ENCODE results near the gene RANBP1. TPM values are rescaled to one million over a fixed set of nuclear protein-coding genes. Genes with fewer than 3 reads are reported as not detected.
A peak's percentile ranks its signal among the peaks of the same experiment; 100 is the strongest.

RANBP1 gene
- total RNA-seq, 2 experiments from 2014 or later = 176 to 181 TPM

DNA sequence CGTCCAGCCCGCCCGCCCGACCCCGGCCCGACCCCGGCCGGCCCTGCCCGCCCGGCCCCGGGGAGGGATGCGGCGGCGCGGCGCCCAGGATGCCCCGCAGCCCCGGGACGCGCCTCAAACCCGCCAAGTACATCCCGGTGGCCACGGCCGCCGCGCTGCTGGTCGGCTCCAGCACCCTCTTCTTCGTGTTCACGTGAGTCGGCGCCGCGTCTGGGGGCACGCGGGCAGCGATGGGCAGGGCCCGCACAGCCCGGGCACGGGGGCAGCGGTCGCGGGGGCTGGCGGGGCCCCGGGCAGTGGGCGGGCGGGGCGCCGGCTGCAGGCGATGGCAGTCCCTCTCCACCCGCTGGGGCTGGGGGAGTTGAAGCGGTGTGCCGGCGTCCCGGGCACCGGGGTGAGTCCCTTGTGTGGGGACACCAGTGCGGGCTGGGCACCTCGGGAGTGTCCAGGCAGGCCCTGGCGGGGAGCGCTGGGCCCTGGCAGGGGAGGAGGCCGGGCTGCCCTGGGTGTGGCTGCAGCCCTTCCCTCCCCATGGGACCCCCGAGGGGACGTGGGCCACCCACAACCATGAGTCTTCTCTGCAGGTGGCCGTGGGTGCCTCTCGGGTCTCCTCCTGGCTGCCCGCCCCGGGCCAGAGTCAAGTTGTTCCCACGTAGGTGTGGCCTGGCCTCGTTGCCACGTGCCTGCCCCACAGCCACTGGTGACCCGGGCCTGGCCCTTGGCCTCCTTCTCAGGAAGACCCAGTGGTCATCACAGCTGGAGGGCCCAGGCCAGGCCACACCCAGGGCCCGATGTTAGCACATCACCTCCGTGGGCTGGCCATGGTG, 16.2 kb downstream of the RANBP1 start:
- Mint-ChIP-seq H3K27ac (no peak overlapping the region), H3K36me3 (ENCODE audit: low read depth) (peaks cover 9% of the 10 kb centered on the region), H3K4me3 (peak overlapping the region; percentile 64), H3K4me1 (peaks cover 20% of the 10 kb centered on the region), H3K9me3 (no peaks in the 10 kb centered on the region), H3K27me3 (no peaks in the 10 kb centered on the region)
- DNase-seq = peak; percentile 32
- ChIA-PET POLR2A (no interaction called here), CTCF (no interaction called here)

DNA sequence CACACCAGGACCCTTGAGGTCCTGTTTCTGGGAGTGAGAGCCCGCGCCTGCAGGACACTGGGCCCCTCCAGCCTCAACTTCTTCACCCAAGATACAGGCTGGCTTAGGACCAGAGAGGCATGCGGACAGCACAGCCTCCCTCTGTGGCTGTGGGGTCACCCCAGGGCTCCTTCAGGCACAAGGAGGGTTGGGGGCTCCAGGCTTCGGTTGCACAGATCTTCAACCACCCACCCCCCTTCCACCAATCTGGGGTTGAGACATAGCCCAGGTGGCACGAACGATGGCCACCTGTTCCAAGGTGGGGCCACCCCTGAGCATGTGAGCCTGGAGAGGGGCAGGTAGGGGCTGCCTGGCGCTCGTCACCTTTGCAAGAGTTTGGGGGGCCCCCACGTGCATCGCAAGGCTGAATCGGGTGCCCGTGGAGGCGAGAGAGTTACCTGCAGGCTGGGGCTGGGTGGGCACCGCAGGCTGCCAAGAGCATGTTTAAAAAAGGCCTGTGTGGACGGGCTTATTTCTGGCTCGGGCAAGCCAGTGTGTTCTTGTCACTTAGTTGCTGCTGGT, 16.9 kb downstream of the RANBP1 start:
- H3K27ac Mint-ChIP-seq = no peak overlapping the region
- H3K36me3 Mint-ChIP-seq (ENCODE audit: low read depth) = peaks cover 3% of the 10 kb centered on the region
- H3K27me3 Mint-ChIP-seq = no peaks in the 10 kb centered on the region
- H3K9me3 Mint-ChIP-seq = no peaks in the 10 kb centered on the region
- no peak for DNase-seq
- H3K4me3 Mint-ChIP-seq = peak overlapping the region; percentile 64
- CTCF ChIA-PET = no interaction called here
- H3K4me1 Mint-ChIP-seq = peaks cover 20% of the 10 kb centered on the region
- POLR2A ChIA-PET = no interaction called here

DNA sequence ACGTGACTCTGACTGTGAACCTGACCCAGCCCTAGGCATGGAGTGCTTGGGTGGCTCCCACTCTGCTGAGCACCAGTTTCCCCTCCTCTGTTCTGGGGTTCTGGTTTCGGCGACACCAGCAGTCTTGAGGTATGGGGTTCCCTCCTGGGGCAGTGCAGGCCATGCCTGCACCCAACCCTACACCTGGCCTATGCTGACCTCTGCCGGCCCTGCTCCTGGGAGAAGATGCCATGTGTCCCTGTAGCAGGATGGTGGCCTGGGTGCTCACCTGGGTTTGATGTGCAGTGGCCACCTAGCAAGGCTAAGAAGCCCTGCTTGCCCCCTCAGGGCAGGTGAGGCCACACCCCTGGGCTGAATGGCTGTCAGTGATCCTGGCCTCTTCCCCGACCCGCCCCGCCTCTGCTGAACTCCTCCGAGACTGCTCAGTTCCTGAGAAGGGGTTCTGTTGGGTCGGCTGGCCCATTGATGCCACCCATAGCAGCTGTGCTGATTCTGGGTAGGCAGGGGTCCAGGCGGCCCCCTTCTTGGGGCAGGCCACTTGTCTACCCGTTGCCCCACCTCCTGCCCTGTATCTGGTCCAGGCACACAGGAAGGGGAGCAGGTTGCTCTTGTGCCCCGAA, 18.1 kb downstream of the RANBP1 start:
- peak overlapping the region; percentile 44 for H3K27ac Mint-ChIP-seq
- no peaks in the 10 kb centered on the region for H3K36me3 Mint-ChIP-seq (ENCODE audit: low read depth)
- DNase-seq = no peak
- ChIA-PET CTCF (no interaction called here), POLR2A (no interaction called here)
- no peaks in the 10 kb centered on the region for H3K9me3 Mint-ChIP-seq
- H3K4me1 Mint-ChIP-seq = peaks cover 20% of the 10 kb centered on the region
- H3K27me3 Mint-ChIP-seq = no peaks in the 10 kb centered on the region
- peak overlapping the region; percentile 51 for H3K4me3 Mint-ChIP-seq

DNA sequence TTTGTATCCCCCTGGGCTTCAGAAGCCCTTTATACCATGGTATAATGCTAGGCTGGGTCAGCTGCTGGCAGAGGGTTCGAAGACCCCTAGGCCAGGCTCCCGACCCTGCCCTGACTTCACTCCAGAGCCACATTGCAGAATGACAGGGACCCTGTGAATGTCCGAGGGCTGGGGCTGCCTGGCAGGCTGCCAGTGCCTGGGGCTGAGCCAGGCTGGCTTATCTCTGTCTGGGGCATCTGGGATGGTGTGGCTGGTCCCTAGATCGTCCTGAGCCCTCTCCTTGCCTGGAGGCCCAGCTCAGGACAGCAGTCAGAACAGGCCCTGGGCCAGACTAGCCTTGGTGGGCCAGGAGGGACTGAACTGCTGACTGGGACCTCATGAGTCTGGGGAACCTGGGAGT, 19.4 kb downstream of the RANBP1 start:
- H3K4me1 Mint-ChIP-seq = peaks cover 11% of the 10 kb centered on the region
- H3K27ac Mint-ChIP-seq = no peak overlapping the region

DNA sequence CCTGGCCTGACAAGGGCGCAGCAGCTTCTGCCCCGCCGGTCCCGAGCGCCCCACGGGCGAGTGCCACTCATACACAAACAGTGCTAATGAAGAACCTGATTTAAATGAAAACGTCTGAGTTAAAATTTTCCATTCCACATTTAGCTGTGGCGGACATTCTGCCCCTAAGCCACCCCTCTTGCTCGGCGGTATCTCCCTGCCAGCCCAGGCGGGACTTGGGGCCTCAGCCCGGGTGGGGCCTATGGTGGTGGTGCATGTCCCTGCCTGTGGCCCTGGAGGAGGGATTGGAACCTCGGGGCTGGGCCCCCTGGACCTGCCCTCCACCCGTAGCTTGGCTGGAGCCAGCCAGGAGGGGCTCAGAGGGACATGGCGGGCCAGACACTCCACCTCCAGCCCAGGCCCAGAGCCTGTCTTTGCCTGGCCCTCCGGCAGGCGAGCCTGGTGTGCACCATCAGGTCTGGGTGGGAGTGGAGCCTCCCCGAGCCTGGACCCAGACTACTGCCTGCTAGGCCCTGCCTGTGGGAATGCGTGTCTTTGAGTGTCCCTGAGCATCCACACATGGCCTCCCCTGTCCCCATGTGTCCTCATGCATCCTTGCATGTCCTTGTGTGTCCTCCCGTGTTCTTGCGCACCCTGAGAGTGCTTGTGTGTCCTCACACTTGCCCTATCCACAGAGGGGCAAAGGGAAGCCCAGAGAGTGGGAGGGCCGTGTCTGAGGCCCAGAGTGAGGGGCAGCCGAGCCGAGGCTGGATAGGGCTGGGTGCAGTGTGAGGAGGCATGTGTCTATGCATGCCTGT, 20.1 kb downstream of the RANBP1 start:
- Mint-ChIP-seq H3K4me1 (peaks cover 9% of the 10 kb centered on the region), H3K27me3 (no peaks in the 10 kb centered on the region), H3K4me3 (no peak overlapping the region), H3K9me3 (no peaks in the 10 kb centered on the region), H3K27ac (no peak overlapping the region), H3K36me3 (ENCODE audit: low read depth) (no peaks in the 10 kb centered on the region)
- ChIA-PET CTCF (no interaction called here), POLR2A (no interaction called here)
- DNase-seq = no peak

More for the DNA sequence above, 19.4 kb downstream of the RANBP1 start:
- no peak overlapping the region for H3K4me3 Mint-ChIP-seq
- H3K9me3 Mint-ChIP-seq = no peaks in the 10 kb centered on the region
- no peak for DNase-seq
- POLR2A ChIA-PET = no interaction called here
- no peaks in the 10 kb centered on the region for H3K36me3 Mint-ChIP-seq (ENCODE audit: low read depth)
- no peaks in the 10 kb centered on the region for H3K27me3 Mint-ChIP-seq
- CTCF ChIA-PET = no interaction called here

DNA sequence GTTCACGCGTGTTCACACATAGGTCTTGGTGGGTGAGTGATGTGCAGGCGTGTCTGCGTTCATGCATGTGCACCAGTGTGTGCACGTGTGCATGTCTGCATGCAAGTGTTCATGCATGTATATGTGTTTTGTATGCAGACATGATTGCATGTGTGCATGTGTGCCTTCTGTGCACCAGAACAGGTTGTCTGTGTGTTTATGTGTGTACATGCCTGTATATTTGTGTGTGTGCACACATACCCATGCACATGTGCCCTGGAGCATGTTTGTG, 20.6 kb downstream of the RANBP1 start:
- no peaks in the 10 kb centered on the region for H3K27me3 Mint-ChIP-seq
- POLR2A ChIA-PET = no interaction called here
- CTCF ChIA-PET = no interaction called here
- no peaks in the 10 kb centered on the region for H3K9me3 Mint-ChIP-seq
- H3K27ac Mint-ChIP-seq = no peak overlapping the region
- H3K4me3 Mint-ChIP-seq = no peak overlapping the region
- H3K4me1 Mint-ChIP-seq = peaks cover 9% of the 10 kb centered on the region
- no peak for DNase-seq
- no peaks in the 10 kb centered on the region for H3K36me3 Mint-ChIP-seq (ENCODE audit: low read depth)

DNA sequence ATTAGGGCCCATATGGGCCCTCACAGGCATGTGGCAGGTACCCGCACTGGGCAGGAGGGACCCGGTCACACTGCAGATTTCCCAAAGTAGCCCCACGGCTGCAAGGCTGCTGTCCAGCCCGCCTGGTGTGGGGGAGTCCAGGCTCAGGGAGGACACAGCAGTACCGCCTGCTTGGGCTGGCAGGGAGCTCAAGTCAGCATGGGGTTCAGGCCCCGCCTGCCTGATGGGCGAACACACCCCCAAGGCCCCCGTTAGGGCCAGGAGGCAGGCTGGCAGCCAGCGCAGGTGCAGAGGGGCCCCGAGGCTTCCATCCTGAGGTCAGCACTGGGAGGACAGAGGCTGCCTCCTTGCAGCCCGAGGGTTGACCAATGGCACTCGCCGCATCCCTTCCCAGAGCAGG, 21.2 kb downstream of the RANBP1 start:
- ChIA-PET POLR2A (no interaction called here), CTCF (no interaction called here)
- no peak overlapping the region for H3K4me3 Mint-ChIP-seq
- no peaks in the 10 kb centered on the region for H3K9me3 Mint-ChIP-seq
- no peak for DNase-seq
- no peak overlapping the region for H3K27ac Mint-ChIP-seq
- no peaks in the 10 kb centered on the region for H3K36me3 Mint-ChIP-seq (ENCODE audit: low read depth)
- no peaks in the 10 kb centered on the region for H3K27me3 Mint-ChIP-seq
- H3K4me1 Mint-ChIP-seq = peaks cover 9% of the 10 kb centered on the region

DNA sequence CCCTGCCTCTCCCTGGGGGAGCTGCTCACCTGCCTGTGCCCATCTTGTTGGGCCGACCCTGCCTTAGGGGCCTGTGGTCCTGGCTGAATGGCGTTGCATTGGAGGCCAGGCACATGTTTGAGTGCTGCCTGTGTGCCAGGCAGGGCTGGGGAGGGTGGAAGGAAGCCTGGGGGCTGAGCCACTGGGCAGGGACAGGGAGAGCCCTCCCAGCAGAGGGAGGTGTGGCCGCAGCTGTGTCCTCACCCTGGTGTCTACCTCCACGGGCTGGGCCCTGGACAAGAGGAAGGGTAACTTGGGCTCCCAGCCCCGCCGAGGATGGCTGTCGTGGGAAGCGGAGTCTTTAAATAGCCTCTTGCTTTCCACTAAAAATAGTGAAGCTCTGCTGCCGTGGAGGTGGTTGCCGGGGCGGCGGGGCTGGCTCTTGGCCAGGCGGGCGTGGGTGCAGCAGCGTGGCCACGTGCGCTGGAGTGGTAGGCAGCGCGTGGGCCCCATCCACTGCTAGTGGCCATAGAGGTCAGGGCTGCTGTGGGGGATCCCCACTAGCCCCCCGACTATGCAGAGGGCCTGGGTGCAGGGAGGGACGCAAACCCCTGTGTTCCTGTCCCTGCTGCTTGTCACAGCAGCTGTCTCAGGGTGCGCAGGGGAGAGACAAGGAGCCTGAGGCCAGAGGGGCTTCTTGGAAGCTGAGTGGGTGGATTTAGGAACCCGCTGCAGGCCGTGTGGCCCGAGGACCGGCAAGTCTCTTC, 21.9 kb downstream of the RANBP1 start:
- Mint-ChIP-seq H3K4me1 (peaks cover 8% of the 10 kb centered on the region), H3K4me3 (no peak overlapping the region), H3K27ac (no peak overlapping the region), H3K36me3 (ENCODE audit: low read depth) (no peaks in the 10 kb centered on the region), H3K9me3 (no peaks in the 10 kb centered on the region), H3K27me3 (no peaks in the 10 kb centered on the region)
- CTCF ChIA-PET = no interaction called here
- POLR2A ChIA-PET = no interaction called here
- DNase-seq = no peak

DNA sequence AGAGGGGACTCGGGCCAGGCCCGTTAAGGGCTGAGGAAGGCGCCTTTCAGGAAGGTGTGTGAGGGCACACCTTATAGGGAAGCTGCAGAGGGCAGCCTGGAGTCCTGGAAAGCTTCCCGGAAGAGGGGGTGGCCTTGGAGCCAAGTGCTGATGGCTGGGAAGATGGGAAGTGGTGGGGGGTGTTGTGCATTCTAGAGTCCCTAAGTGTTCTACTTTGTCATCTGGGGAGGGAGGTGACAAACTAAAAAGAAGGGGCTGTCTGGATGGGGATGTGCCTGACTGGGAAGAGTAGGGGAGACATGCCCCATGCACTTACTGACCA, 22.5 kb downstream of the RANBP1 start:
- ChIA-PET CTCF (no interaction called here), POLR2A (no interaction called here)
- Mint-ChIP-seq H3K4me1 (peaks cover 3% of the 10 kb centered on the region), H3K27me3 (no peaks in the 10 kb centered on the region), H3K27ac (no peak overlapping the region), H3K9me3 (no peaks in the 10 kb centered on the region), H3K4me3 (no peak overlapping the region), H3K36me3 (ENCODE audit: low read depth) (no peaks in the 10 kb centered on the region)
- no peak for DNase-seq

DNA sequence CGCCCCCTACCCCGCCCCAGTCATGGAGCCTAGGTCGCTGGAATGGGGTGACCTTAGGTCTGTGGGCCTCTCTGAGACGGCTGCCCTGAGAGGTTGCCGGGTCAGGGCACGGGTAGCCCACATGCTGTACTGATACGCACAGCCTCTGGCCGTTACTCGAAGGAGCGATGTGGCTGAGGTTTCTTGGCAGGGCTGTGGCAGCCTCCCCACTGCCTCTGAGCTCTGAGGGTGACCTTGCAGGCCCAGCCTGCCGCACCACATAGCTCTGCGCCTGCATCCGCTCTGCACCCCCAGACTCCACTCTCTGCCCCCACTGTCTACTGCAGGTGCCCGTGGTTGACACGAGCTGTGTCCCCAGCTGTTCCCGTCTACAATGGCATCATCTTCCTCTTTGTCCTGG, 23.0 kb downstream of the RANBP1 start:
- no peak for DNase-seq

DNA sequence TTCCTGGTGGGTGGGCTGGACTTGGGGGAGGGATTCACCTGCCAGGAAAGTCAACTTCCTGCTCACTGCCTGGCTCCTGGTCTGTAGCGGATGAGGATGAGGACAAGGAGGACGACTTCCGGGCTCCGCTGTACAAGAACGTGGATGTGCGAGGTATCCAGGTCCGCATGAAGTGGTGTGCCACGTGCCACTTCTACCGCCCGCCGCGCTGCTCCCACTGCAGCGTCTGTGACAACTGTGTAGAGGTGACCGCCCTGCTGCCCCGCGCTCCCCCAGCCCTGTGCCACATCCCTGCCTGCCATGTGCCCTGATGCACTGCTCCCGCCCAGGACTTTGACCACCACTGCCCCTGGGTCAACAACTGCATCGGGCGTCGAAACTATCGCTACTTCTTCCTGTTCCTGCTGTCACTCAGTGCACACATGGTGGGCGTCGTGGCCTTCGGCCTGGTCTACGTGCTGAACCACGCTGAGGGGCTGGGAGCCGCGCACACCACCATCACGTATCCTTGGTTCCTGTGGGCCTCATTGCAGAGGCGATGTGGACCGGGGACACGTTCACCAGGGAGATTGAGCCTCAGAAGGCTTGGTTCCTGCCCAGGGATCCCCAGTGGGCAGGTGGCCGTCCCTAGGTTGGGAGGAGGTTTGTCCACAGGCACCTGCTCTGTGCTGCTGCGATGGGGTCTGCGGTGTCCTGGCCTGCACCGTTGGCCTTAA, 23.6 kb downstream of the RANBP1 start:
- H3K4me3 Mint-ChIP-seq = no peak overlapping the region
- CTCF ChIA-PET = interaction anchor here (0.6 kb wide), 1 partner anchor 619 kb away, joined by 3 read pairs; no protein-coding TSS in a partner anchor
- no peaks in the 10 kb centered on the region for H3K36me3 Mint-ChIP-seq (ENCODE audit: low read depth)

More for the DNA sequence above, 23.0 kb downstream of the RANBP1 start:
- H3K9me3 Mint-ChIP-seq = no peaks in the 10 kb centered on the region
- ChIA-PET POLR2A (no interaction called here), CTCF (no interaction called here)
- H3K4me1 Mint-ChIP-seq = peaks cover under 1% of the 10 kb centered on the region
- H3K27ac Mint-ChIP-seq = no peak overlapping the region
- H3K4me3 Mint-ChIP-seq = no peak overlapping the region
- no peaks in the 10 kb centered on the region for H3K27me3 Mint-ChIP-seq
- no peaks in the 10 kb centered on the region for H3K36me3 Mint-ChIP-seq (ENCODE audit: low read depth)

DNA sequence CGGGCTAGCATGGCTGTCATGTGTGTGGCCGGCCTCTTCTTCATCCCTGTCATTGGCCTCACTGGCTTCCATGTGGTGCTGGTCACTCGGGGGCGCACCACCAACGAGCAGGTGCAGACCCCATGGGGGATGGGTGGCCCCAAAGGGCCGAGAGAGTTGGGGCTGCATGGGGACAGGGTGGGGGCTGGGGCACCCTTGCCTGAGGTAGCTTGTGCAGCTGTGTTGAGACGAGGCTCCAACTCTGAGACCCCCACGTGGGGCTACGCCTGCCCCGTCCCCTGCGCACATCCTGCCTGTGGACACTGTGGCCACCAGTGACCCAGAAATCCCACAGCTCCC, 24.2 kb downstream of the RANBP1 start:
- DNase-seq = no peak
- no peak overlapping the region for H3K27ac Mint-ChIP-seq
- no peak overlapping the region for H3K4me3 Mint-ChIP-seq
- H3K4me1 Mint-ChIP-seq = no peaks in the 10 kb centered on the region
- ChIA-PET POLR2A (no interaction called here), CTCF (interaction anchor here (0.6 kb wide), 1 partner anchor 618 kb away, joined by 3 read pairs; no protein-coding TSS in a partner anchor)
- H3K27me3 Mint-ChIP-seq = no peaks in the 10 kb centered on the region
- no peaks in the 10 kb centered on the region for H3K36me3 Mint-ChIP-seq (ENCODE audit: low read depth)
- no peaks in the 10 kb centered on the region for H3K9me3 Mint-ChIP-seq

More for the DNA sequence above, 23.6 kb downstream of the RANBP1 start:
- POLR2A ChIA-PET = no interaction called here
- Mint-ChIP-seq H3K4me1 (no peaks in the 10 kb centered on the region), H3K27ac (no peak overlapping the region), H3K9me3 (no peaks in the 10 kb centered on the region), H3K27me3 (no peaks in the 10 kb centered on the region)
- DNase-seq = no peak

Measured in activated CD4-positive, alpha-beta memory T cell treated with anti-CD3 and anti-CD28 coated beads, Interleukin-2, amount 10 ng/mL, durations not matched to agents 7 days and 5 days (primary cell).